ENCODE results near the gene MBTPS1.

DNA sequence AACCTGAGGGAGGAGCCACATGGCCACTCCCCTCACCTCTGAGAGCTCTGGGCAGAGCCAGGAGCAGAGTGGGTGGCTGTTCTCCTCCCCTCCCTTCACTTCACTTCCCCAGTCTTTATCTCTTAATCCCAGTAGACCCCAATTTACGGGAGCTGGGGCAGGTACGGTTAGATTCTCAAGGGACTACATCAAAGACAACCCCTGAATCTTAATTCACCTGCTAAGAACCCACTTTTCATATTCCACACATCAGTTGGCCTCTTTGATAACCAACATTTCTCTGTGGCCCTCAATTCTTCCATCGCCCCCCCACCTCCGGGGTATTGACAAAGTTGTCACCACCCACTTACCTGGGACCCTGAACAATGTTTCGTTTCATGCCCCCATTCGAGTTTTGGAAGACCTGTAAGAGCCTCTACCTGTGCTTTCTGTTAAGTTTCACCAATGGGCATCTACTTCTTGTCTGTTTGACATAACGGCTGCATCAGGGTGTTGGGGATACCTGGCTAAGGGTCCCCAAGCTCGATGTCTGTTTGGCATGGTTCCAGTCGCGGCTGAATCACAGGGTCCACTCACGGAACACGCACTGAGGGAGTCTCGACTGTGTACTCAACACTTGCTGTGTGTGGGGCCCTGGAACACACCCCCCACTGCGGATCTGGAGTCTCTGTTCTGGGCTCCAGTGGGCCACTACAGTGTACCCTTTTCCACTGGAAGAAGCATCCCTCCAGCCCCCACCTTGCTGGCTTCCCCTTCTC lies 102.0 kb downstream of the MBTPS1 start:
- TF ChIP-seq POLR2AphosphoS5 (IDR thresholded peaks at IDR 0.05): no peak
- TF ChIP-seq, protein P1, sequence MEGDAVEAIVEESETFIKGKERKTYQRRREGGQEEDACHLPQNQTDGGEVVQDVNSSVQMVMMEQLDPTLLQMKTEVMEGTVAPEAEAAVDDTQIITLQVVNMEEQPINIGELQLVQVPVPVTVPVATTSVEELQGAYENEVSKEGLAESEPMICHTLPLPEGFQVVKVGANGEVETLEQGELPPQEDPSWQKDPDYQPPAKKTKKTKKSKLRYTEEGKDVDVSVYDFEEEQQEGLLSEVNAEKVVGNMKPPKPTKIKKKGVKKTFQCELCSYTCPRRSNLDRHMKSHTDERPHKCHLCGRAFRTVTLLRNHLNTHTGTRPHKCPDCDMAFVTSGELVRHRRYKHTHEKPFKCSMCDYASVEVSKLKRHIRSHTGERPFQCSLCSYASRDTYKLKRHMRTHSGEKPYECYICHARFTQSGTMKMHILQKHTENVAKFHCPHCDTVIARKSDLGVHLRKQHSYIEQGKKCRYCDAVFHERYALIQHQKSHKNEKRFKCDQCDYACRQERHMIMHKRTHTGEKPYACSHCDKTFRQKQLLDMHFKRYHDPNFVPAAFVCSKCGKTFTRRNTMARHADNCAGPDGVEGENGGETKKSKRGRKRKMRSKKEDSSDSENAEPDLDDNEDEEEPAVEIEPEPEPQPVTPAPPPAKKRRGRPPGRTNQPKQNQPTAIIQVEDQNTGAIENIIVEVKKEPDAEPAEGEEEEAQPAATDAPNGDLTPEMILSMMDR (IDR thresholded peaks at IDR 0.05): no peak
- TF ChIP-seq POLR2A (IDR thresholded peaks at IDR 0.05): no peak
- no peak for TF ChIP-seq EP300 (IDR thresholded peaks at IDR 0.05)

Data from upper lobe of left lung (tissue), 4 donors.